Mesothelial cell of epicardium (in vitro differentiated cells): ENCODE measurements around the gene RSPO4. TPM values are rescaled to one million over a fixed set of nuclear protein-coding genes. Genes with fewer than 3 reads are reported as not detected.
"Not testable (repeated sequence)": the region's sequence is repeated elsewhere in the genome, so short reads cannot be mapped to it uniquely, and the experiment has no call there.

Source experiments
- DNase-seq, 2 experiments: peaks; one replicate each; pipeline ENCODE4 v3.0.0; 2021; ENCODE audit warnings: low spot score in 2 of 2; ENCODE audit not compliant: unreplicated experiment in 2 of 2
- H3K27ac Mint-ChIP-seq: 2 replicates; pipeline ENCODE4 v1.8.0; 2021; ENCODE audit warnings: mixed read lengths
- H3K27me3 Mint-ChIP-seq: 2 replicates; pipeline ENCODE4 v1.8.0; 2021; ENCODE audit warnings: low read depth, mixed read lengths
- H3K36me3 Mint-ChIP-seq: 2 replicates; pipeline ENCODE4 v1.8.0; 2021; ENCODE audit warnings: mixed read lengths
- H3K4me1 Mint-ChIP-seq: 2 replicates; pipeline ENCODE4 v1.8.0; 2021; ENCODE audit warnings: mixed read lengths
- H3K4me3 Mint-ChIP-seq: 2 replicates; pipeline ENCODE4 v1.8.0; 2021; ENCODE audit warnings: mild to moderate bottlenecking, moderate library complexity, mixed read lengths
- H3K9me3 Mint-ChIP-seq: 2 replicates; pipeline ENCODE4 v1.8.0; 2021; ENCODE audit warnings: mixed read lengths
- CTCF ChIP-seq: fragments of 200-600 bp; sonication (generic); IDR thresholded peaks from one replicate; pipeline ENCODE4 v1.5.0; 2021; ENCODE audit warnings: antibody characterized with exemption; ENCODE audit not compliant: unreplicated experiment
- total RNA-seq: library from RNA; stranded (reverse); gene quantifications from 3 replicates; pipeline ENCODE4 v1.2.1, GENCODE V29; 2021

RSPO4 gene
- total RNA-seq, 1 donor from 2014 or later, result 8.9 TPM

GRCh38 chr20:1037039-1037438, 34.9 kb upstream of the RSPO4 start:
- Mint-ChIP-seq H3K27ac (no peak overlapping the region), H3K36me3 (no peaks in the 10 kb centered on the region), H3K9me3 (no peaks in the 10 kb centered on the region), H3K27me3 (peaks cover 18% of the 10 kb centered on the region), H3K4me3 (no peak overlapping the region), H3K4me1 (no peaks in the 10 kb centered on the region)
- no peak for TF ChIP-seq CTCF
- no peak for DNase-seq

- TF ChIP-seq CTCF, result no peak
- H3K27ac Mint-ChIP-seq, result no peak overlapping the region
- H3K4me1 Mint-ChIP-seq, result no peaks in the 10 kb centered on the region
- no peak for DNase-seq
- no peak overlapping the region for H3K4me3 Mint-ChIP-seq
- H3K9me3 Mint-ChIP-seq, result no peaks in the 10 kb centered on the region
- H3K36me3 Mint-ChIP-seq, result no peaks in the 10 kb centered on the region
- H3K27me3 Mint-ChIP-seq, result peaks cover 10% of the 10 kb centered on the region
These were observed 33.4 kb upstream of the RSPO4 start for GRCh38 chr20:1035466-1035865.

- no peak overlapping the region for H3K27ac Mint-ChIP-seq
- no peak overlapping the region for H3K4me3 Mint-ChIP-seq
- peaks cover 10% of the 10 kb centered on the region for H3K27me3 Mint-ChIP-seq
- no peak for DNase-seq
- H3K4me1 Mint-ChIP-seq, result no peaks in the 10 kb centered on the region
- no peak for TF ChIP-seq CTCF
- H3K9me3 Mint-ChIP-seq, result no peaks in the 10 kb centered on the region
- no peaks in the 10 kb centered on the region for H3K36me3 Mint-ChIP-seq
These were observed 32.3 kb upstream of the RSPO4 start for GRCh38 chr20:1034415-1034789.

- no peaks in the 10 kb centered on the region for H3K4me1 Mint-ChIP-seq
- H3K27me3 Mint-ChIP-seq, result peaks cover 7% of the 10 kb centered on the region
- no peak overlapping the region for H3K27ac Mint-ChIP-seq
These were observed 31.8 kb upstream of the RSPO4 start for GRCh38 chr20:1033751-1034414.

GRCh38 chr20:1029980-1030379, 27.9 kb upstream of the RSPO4 start:
- TF ChIP-seq CTCF, result no peak
- peaks cover 2% of the 10 kb centered on the region for H3K27me3 Mint-ChIP-seq
- DNase-seq, result no peak
- H3K4me3 Mint-ChIP-seq, result no peak overlapping the region
- no peak overlapping the region for H3K27ac Mint-ChIP-seq
- H3K9me3 Mint-ChIP-seq, result no peaks in the 10 kb centered on the region
- H3K4me1 Mint-ChIP-seq, result no peaks in the 10 kb centered on the region
- no peaks in the 10 kb centered on the region for H3K36me3 Mint-ChIP-seq

More at GRCh38 chr20:1033751-1034414, 31.8 kb upstream of the RSPO4 start:
- Mint-ChIP-seq H3K4me3 (no peak overlapping the region), H3K9me3 (no peaks in the 10 kb centered on the region), H3K36me3 (no peaks in the 10 kb centered on the region)
- DNase-seq, result no peak
- no peak for TF ChIP-seq CTCF

GRCh38 chr20:1026214-1026613, 24.1 kb upstream of the RSPO4 start:
- not testable (repeated sequence) for H3K9me3 Mint-ChIP-seq, H3K4me1 Mint-ChIP-seq

More at GRCh38 chr20:1026214-1026613, 24.1 kb upstream of the RSPO4 start:
- not testable (repeated sequence) for DNase-seq, H3K4me3 Mint-ChIP-seq, H3K36me3 Mint-ChIP-seq, H3K27ac Mint-ChIP-seq
- H3K27me3 Mint-ChIP-seq, result peaks cover 13% of the 10 kb centered on the region
